Keratinocyte (primary cell): Measurements from ENCODE around the gene NUMB.

Experiments used
- CTCF ChIP-seq, 3 experiments: IDR thresholded peaks in 1 of 3; conservative IDR thresholded peaks in 1 of 3; optimal IDR thresholded peaks in 1 of 3; 2 replicates in 2 of 3; 3 replicates in 1 of 3; pipeline versions ENCODE3 to v1.5.1; 2011; ENCODE audit warnings: low read length in 3 of 3, mild to moderate bottlenecking in 3 of 3, moderate library complexity in 2 of 3, control low read depth in 1 of 3, inconsistent platforms in 1 of 3; ENCODE audit not compliant: insufficient read depth in 2 of 3; ENCODE audit errors: extremely low read depth in 1 of 3
- EZH2 ChIP-seq: IDR thresholded peaks from one replicate; pipeline ENCODE4 v1.6.1; 2012; ENCODE audit warnings: inconsistent platforms, mild to moderate bottlenecking, low read length, moderate library complexity

- no peak for TF ChIP-seq CTCF (optimal IDR thresholded peaks at IDR 0.05 in 1 of 3, IDR thresholded peaks at IDR 0.05 in 1 of 3, conservative IDR thresholded peaks at IDR 0.05 in 1 of 3; ENCODE audit: extremely low read depth in 1 of 3, insufficient read depth in 2 of 3, low read length in 3 of 3)
- TF ChIP-seq EZH2 = no peak
These were observed 168.1 kb downstream of the NUMB start for GRCh38 chr14:73290279-73290678.
